GM18499 (cell line): ENCODE results near the gene COBL.

Experiments used
- ATAC-seq: cut with Tn5 transposase; IDR thresholded peaks from one replicate; pipeline ENCODE4 v1.9.1; 2021; ENCODE audit warnings: moderate number of reproducible peaks; ENCODE audit not compliant: insufficient read depth, unreplicated experiment

COBL gene

DNA sequence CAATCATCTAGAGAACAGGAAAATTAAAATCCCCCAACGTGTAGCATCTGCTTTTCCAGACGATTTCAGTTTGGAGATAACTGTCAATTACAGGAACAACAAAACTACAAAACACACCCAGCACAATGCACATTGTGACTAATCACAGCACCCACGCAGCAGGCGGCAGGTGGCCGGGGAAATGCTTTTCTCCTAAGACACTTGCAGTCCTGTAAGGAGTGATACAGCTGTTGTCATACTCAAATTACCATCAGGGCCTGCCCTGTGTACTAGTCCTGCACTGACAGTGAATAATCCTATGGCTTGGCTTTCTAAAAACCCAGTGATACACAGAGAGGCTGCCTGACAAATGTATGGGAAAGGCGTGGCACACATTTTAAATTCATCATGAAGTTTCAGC is 37.8 kb downstream of the COBL start:
- no peak for ATAC-seq

DNA sequence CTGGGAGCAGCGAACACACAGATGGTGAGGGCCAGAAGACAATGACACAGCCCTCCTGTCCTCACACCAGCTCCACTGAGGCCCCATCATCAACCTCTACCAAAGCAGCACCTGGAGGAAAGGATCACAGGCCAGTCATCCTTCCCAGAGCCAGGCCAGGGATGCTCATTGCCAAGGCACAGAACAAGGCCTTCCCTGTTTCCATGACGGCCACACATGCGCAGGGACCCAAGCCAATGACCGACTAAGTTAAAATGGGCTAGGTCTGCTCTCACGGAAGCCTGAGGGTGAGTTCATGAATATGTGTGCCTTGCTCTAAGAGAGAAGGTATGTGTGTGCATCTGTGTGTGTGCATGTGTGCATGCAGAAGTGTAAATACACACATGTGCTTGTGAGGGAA is 39.6 kb downstream of the COBL start:
- ATAC-seq = no peak

DNA sequence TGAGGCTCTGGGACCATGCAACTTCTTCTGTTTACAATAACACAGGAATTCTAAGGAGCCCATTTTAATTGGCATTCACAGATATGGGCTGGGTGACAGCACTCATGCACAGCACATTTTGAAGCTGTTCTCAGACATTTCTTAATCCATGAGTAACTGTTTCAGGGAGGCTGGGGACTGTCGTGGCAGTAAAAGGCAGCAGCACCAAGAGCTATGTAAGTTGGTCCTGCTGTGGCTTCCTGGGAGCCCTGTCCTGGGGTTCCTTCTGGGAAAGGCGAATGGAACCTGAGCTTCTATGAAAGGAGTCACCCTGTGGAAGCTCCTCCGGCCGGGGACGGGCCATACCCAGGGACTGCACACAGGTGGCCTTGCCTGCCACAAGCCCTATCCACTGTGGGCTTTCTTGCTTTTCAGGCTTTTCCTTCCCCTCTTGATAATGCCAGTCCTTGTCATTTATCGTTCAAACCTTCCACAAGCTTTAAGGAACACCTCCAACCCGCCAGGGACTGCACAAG is 40.5 kb downstream of the COBL start:
- no peak for ATAC-seq

DNA sequence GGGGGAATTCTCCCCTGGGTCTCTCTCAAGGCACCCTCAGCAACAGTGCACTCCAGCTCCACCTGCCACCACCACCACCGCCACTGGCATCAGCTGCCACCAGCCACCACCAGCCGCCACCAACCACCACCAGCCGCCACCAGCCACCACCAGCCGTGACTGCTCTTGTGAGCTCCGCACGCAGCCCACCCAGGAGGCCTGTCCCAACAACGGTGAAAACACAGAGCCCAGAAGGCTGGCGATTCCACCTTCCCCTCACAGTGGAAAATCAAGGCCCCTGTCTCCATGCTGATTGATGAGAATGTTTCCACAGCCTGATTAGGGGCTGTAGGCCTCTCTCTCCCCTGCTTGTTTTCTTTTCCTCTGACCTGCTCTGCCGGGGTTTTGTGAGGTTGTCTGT is 41.1 kb downstream of the COBL start:
- ATAC-seq = no peak

DNA sequence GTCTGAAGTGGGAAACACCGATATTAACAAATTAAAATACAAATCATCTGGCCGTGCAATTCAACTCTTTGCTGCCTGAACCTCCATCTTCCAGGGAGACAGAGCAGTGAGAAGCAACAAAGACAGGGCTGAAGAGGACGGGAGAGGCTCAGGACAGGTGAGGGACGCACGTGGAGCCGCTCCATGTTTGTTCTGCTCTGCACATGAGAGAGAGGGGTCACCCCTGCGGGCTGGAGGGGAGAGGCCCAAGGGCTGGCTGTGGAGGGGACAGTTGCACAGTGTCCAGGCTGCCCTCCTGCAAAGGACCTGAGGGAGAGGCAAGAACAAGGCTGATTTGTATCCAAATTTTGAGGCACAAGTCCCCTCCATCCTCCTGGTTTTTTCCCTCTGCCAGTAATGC is 41.7 kb downstream of the COBL start:
- ATAC-seq = no peak

DNA sequence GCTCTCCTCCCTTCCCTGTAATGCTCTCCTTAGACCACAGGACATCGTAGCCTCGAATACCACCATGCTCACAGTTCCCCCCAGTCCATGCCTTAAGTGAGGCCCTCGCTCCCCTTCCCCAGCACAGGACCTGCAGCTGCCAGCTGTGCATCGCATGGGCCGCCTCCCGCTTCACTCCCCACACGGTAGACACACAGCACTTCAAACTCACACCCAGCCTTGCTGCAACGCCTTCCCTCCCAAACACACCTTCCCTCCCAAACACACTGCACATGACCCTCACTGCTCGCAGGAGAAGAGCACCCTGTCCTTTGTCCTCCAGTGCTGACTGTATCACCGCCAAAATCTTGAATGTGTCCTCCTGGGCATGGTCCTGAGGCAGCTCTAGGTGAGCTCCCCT is 42.6 kb downstream of the COBL start:
- no peak for ATAC-seq

DNA sequence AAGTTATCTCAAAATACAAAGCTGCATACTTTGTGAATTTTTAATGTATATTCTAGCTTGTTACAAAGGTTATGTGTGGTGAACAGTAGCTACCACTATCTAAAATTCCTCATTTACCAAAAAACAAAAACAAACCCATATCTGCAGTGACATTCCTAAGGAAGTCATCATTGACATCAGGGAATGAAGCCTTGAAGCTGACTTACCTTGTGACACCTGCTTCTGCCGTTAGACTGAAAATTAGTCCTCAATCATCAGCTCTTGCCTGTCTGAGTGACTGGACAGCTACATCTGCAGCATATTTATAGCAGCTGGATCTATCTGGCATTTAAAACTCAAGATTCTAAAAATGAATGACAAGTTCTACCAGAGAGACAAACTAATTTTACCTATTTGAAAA is 43.2 kb downstream of the COBL start:
- ATAC-seq = no peak

DNA sequence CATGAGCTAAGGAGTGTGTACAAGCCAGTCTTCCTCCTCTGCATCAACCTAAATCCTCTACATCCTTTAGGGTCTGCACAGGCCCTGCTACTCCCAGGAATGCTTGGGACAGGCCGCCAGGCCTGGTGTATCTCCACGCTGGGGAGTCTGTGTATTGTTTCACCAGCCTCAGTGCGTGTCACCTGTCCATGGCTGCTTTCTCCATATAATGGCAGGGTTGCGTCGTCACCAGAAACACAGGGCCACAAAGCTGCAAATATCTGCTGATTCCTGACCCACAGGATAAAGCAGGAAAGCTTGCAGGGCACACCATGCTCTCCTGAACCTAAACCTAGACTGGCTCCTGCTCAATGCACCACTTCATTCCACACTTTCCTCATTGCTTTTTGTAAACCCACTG is 45.6 kb downstream of the COBL start:
- ATAC-seq = no peak

DNA sequence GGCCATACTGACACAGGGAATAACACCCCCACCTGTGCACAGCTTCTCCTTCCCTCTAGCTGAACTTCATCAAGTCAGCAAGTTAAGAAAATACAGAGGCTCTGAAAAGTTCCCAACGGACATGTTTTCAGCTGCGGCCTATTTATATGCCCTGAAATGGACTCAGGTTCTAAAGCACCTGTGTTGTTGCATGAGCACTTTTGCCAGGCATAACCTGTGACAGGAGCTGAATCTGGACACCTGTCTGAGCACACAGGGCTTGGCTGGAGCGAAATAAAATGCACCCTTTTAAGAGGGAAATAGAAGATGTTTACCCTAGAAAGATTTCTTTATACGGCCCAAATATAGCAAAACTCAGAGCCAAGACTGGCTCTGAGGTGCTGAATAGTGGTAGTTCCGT is 46.7 kb downstream of the COBL start:
- ATAC-seq = no peak

DNA sequence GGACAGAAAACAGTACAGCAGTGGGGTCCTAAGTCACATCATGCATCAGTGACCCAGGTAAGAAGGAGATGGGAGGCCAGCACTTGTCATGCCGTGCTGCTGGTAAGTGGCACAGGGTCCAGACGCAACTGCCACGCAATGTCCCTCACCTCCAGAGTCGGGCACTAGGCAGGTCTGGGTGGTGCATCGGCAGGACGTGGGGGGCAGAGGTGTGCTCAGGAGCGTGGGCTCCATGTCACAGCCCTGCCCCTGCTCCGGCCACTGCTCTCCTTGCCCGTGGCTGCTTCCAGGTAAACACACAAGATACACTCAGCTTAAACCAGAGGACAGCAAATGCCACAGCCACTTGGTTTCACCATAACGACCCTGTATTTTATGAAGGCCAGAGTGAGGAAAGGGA is 47.3 kb downstream of the COBL start:
- ATAC-seq = no peak

DNA sequence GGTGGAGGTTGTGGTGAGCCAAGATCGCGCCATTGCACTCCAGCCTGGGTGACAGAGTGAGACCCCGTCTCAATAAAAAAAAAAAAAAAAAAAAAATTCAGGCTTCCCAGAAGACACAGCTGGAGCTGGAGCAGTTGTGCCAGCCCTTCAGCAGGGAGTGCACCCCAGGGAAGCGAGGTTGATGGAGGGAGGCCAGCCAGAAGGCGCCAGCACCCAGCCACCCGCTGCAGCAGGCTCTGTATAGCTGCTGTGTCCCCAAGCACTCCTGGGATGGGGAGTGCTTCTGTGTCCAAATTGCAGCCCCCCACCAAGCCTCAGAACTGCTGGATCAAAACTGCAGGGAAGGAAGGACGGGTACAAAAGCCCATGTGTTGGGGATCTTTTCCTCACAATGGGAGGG is 47.8 kb downstream of the COBL start:
- ATAC-seq = no peak

DNA sequence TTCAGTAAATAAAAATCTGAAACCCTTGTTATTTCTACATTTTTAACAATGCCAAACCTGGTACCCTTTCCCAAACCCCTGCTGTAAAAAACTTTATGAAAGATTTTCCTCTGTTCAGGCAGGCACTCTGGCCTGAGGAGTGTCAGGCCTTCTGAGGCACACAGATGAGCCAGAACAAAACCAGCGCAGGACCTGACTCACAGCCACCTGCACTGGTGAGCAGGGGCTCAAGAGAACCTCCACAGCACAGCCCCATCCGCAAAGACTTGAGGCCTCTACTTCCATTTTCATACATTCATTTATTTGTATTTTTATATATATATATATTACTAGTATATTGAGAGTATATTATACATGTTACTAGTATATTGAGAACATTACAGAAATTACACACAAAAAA is 49.4 kb downstream of the COBL start:
- no peak for ATAC-seq

DNA sequence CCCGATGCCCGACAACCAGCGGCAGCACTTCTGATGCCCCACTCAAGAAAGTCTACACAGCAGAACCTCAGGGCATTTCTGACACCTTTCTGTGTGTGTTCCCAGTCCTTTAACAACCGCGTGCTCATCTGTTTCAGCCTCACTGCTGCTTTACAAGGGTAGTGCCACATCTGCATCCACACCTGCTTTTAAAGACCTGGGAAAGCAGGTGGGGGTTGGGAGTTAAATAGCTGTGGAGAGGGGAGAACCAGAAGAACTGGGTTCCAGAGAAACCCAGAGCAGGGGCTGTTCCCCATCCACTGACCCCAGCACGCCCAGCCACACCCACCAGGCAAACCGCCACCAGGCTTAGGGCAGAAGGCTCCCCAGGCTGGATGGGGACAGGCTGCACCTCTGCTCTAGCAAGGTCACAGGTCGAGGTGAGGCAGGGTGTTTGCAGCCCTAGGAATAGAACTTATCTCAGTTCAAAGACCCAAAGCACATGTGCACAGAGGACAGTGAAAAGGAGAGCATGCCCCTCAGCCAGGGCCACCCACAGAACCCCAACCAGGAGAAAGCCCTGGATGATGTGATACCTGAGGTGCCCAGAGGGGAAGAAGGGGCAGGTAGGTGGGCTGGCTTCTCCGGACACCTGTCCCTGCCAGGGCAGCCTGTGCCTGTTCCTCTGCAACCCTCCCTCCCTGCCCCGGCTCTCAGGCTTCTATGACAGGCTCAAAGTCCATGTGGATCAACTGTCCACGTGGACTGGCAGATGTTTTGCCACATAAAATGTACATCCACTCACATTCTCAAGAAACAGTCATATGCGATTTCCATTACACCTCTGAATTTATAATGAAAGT is 51.3 kb downstream of the COBL start:
- no peak for ATAC-seq

DNA sequence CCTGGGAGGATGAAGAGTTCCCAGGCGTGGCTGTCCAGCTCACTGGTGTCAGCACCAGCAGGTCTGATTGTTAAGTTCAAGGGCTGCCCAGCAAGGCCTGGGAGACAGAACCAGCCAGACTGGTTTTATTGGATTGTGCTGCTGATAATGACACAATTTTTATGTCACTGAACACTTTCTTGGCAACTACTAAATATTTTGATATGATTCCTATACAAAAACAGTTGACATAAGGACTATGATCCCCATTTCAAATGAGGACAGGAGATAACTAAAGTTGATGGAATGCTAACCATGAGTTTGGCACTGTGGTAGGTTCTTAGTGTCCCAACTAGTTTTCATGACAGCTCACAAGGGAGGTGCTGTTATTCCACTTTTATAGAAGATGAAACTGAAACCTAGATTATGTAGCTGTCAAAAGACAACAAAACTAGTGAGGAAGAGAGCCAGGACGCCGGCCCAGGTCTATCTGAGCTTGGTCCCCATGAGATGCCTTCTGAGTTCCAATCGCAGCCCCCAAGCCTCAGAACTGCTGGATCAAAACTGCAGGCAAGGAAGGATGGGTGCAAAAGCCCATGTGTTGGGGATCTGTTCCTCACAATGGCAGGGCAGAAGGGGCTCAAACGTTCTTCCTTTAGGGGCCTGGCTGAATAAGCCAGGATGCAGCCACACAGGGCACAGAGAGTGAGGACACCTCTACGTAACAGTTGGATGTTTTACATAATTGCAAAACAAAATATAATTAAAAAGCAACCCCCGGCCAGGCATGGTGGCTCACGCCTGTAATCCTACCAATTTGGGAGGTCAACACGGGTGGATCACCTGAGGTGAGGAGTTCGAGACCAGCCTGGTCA is 52.8 kb downstream of the COBL start:
- ATAC-seq = no peak

DNA sequence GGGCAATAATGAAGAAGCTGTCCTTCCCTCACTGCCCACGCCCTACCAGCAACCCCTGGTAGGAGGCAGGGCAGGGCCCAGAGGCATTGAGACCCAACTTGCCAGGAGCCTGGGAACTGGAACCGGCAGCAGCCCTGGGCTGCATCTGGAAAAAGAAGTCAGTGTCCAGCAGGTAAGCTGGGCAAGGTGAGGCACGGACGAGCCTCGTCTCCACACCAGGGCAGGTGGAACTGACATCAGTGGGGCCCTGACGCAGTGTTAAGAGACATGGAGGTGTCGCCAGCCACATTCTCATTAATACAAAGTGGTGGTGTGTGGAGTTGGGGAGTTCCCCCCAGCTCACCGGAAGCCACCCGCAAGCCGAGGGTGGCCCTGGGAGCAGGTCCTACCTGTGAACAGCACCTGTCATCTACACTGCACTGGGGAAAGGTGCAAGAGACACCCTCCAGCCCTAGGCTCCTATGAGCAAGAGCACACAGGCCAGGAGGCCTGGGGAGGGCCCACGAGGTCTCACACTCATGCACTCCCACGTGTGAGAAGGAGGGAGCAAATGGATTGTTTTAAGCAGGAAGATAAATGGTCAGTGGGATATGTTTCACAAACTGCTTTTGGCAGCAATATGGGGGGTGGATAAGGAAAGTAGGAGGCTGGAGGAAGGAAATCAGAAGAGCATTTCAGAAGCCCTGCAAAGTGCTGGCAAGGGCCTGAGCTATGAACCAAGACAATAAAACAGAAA is 53.6 kb downstream of the COBL start:
- no peak for ATAC-seq

DNA sequence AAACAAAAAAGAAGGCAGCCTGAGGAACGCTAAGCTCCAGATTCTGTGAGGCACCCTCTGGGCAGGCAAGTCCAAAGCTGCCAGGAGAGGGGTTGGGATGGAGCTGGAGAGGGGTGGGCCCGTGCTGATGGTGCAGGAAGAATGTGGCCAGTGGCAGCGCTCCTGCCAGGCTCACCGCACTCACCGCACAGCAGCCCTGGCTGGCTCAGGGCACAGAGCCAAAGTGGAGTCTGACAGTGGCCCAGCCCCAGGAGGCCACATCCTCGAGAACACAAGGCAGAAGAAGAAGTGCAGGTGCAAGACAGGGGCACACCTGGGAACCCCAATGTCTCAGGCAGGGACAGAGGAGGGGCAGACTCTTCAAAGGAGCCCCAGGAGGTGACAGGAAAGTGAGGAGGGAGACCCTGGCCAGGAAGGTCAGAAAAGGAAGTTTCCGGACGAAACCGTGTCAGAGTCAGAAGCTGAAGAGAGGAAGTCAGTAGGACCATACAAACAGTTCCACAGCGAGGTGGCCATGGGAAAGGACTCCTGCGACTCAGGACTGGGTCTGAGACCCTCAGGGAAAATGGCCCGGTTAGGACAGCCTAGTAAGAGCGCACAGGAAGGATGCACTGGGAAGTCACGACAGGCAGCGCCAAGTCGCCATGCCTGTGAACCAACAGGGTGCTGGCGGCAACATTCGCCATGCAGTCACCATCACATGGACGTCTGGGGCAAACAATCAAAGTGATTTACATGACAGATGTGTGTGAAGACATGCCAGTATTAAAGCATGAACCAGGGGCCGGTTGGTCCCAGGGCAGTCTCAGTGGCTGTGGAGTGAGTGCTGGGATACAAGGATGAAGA is 54.4 kb downstream of the COBL start:
- no peak for ATAC-seq

DNA sequence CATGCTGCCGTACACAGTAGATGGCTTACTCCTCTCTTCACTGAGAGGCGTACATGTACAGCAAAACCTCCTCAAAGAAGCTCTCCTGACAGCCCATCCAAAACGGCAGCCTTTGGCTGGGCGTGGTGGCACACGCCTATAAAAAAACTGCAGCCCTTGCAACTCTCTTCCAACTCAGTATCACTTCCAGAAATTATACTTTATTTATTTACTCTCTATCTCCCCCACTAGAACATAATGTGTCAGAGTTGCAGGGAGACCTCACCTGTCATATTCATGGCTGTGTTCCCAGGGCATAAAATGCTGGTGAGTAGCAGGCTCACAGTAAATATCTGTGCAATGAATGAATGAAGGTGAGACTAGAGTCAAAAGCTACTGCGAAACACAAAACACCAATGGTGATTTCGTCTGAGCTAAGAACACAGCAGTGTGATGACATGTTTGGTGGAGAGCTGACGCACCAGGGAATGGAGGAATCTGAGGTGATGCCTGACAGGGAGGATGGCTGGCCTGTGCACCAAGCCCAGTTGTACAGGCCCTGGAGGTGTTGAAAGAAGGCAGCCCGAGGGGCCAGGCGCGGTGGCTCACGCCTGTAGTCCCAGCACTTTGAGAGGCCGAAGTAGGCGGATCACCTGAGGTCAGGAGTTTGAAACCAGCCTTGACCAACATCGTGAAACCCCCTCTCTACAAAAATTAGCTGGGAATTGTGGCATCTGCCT is 55.3 kb downstream of the COBL start:
- ATAC-seq = no peak

DNA sequence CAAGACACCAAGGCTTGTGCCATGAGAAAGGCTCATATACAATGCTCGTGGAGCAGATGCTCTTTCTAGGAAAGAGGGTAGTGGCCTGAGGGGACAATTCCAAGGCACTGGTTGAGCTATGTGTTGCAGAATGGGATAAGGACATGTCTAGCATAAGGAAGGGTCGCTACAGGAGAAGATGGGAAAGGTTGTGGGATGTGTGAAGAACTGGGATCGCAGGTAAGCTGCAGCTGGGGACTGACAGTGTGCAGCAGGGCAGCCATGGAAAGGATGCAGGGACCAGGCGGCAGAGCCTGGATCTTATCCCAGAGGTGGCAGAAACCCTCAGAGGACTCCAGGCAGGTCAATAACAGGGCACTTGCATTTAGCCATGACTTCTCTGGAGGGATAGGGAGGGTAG is 56.1 kb downstream of the COBL start:
- ATAC-seq = no peak

DNA sequence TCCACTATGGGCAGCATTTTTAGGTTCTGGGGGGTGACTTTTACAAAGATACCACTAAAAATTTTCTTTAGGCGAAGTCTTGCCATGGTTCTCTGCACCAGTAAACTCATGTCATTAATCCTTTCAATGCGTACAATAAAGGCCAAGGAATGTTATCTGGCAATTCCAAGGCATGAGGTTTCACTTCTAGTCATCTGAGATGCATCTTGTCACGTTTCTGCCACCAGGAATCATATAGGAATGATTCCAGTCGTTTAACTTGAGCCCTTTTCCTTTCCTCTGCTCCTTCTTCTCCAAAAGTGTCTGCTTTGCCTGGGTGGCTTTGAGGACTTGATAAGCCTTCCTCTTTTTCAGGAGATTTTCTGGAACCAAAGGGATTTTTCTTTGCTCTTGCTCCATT is 56.8 kb downstream of the COBL start:
- ATAC-seq = no peak
